ENCODE measurements around the gene PPP2R1B.

- TF ChIP-seq CTCF (IDR thresholded peaks at IDR 0.05; ENCODE audit: insufficient read depth, low read depth, low read length) (no peak), EZH2 (IDR thresholded peaks at IDR 0.05; ENCODE audit: insufficient read depth, low read length) (no peak)
Observed at GRCh38 chr11:111736181-111736590, 30.0 kb downstream of the PPP2R1B start.

All from astrocyte (in vitro differentiated cells and primary cell).